ENCODE data around the gene PWP2.
"Not testable (repeated sequence)": the region's sequence is repeated elsewhere in the genome, so short reads cannot be mapped to it uniquely, and the experiment has no call there.

The PWP2 gene

DNA sequence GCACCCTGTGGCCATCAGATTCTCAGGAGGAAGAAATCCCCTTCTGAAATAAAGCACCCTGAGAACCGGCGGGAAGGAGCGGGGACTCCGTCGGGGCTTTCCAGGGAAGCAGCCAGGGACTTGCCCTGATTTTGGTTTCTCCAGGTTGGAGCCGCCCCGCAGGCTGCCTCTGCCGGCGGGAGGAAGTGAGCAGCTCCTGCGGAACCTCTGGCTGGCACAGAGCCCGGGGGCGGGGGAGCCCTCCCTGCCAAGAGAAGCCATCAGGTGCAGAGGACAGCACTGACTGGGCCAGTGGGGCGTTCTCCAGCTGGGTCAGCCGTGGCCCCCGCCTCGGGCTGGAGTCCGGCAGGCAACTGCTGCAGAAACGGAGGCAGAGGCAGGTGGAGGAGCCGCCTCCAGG, 65.5 kb downstream of the PWP2 start:
- not testable (repeated sequence) for H2BK120ac ChIP-seq (ENCODE audit: low read depth, low read length); H3K9ac ChIP-seq (ENCODE audit: low read length); H3K27ac ChIP-seq (ENCODE audit: low read depth, low read length); H3K18ac ChIP-seq (ENCODE audit: low read length); H3K79me1 ChIP-seq (ENCODE audit: low read length); H3K4me2 ChIP-seq (ENCODE audit: low read length); H2AK5ac ChIP-seq (ENCODE audit: low read length); H3K36me3 ChIP-seq (ENCODE audit: control insufficient read depth, insufficient read depth, low read length); H3K4me3 ChIP-seq (ENCODE audit: low read length); H3K56ac ChIP-seq (ENCODE audit: low read length); H3K4me1 ChIP-seq (ENCODE audit: control insufficient read depth, low read depth, low read length); H3K23ac ChIP-seq (ENCODE audit: low read length); H4K8ac ChIP-seq (ENCODE audit: low read depth, low read length); H2BK5ac ChIP-seq (ENCODE audit: low read length); H3K79me2 ChIP-seq (ENCODE audit: control insufficient read depth, insufficient read depth, low read length); H3K4ac ChIP-seq (ENCODE audit: low read depth, low read length); H4K5ac ChIP-seq (ENCODE audit: low read length); H3K27me3 ChIP-seq (ENCODE audit: insufficient read depth, low read length, poor library complexity); H2BK15ac ChIP-seq (replicated peaks; ENCODE audit: low read depth); DNase-seq
- WGBS (ENCODE audit: extremely low coverage, insufficient coverage, low lambda C conversion rate): no CpG with 5 or more reads among the region's 19 CpGs

DNA sequence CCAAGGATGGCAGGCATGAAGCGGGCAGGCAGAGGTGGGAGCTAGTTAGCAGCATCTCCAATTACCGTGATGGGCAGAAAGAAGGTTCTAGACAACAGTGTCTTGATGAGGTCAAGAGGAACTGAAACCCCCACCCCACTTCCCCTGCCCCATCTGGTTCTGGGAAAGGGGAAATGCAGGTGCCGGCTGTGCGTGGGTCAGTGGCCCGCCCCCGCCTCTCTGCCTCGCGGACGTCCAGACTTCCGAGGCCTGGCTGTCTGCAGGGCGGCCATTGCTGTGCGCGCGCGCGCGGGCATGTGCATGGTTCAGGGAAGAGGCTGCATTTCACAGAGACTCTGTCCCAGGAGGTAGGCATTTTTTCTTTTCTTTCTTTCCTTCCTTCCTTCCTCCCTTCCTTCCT, 68.0 kb downstream of the PWP2 start:
- not testable (repeated sequence) for H3K4me2 ChIP-seq (ENCODE audit: low read length); H2BK15ac ChIP-seq (replicated peaks; ENCODE audit: low read depth); H3K4me3 ChIP-seq (ENCODE audit: low read length); H3K18ac ChIP-seq (ENCODE audit: low read length); H3K23ac ChIP-seq (ENCODE audit: low read length); H2BK120ac ChIP-seq (ENCODE audit: low read depth, low read length); H3K56ac ChIP-seq (ENCODE audit: low read length); H3K27me3 ChIP-seq (ENCODE audit: insufficient read depth, low read length, poor library complexity); DNase-seq; H4K5ac ChIP-seq (ENCODE audit: low read length); H3K79me2 ChIP-seq (ENCODE audit: control insufficient read depth, insufficient read depth, low read length); H2AK5ac ChIP-seq (ENCODE audit: low read length); H3K36me3 ChIP-seq (ENCODE audit: control insufficient read depth, insufficient read depth, low read length); H2BK5ac ChIP-seq (ENCODE audit: low read length); H3K4ac ChIP-seq (ENCODE audit: low read depth, low read length); H3K9ac ChIP-seq (ENCODE audit: low read length); H3K4me1 ChIP-seq (ENCODE audit: control insufficient read depth, low read depth, low read length); H3K27ac ChIP-seq (ENCODE audit: low read depth, low read length); H3K79me1 ChIP-seq (ENCODE audit: low read length); H4K8ac ChIP-seq (ENCODE audit: low read depth, low read length)
- WGBS (ENCODE audit: extremely low coverage, insufficient coverage, low lambda C conversion rate): no CpG with 5 or more reads among the region's 17 CpGs

DNA sequence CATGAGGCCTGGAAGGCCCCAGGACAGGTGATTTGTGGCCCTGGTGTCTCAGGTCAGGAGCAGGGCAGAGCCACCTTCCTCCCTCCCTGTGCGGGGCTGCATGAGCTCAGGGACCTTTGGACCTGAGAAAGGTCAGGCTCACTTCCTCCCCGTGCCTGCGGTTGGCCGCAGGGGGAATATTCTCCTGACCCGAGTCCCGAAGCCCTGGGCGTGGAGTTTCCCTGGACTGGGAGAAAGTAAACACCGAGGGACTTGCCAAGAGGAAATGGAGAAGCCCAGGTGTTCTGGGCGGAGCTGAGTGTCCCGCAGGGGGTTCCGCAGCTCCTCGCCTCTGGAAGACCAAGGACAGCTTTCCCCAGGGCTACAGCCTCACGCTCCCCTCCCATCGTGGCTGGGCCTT, 68.9 kb downstream of the PWP2 start:
- not testable (repeated sequence) for H3K9ac ChIP-seq (ENCODE audit: low read length); H3K4me2 ChIP-seq (ENCODE audit: low read length); H3K79me1 ChIP-seq (ENCODE audit: low read length); H4K5ac ChIP-seq (ENCODE audit: low read length); H3K23ac ChIP-seq (ENCODE audit: low read length); H3K56ac ChIP-seq (ENCODE audit: low read length); H4K8ac ChIP-seq (ENCODE audit: low read depth, low read length); H3K18ac ChIP-seq (ENCODE audit: low read length); H3K36me3 ChIP-seq (ENCODE audit: control insufficient read depth, insufficient read depth, low read length); DNase-seq; H2BK120ac ChIP-seq (ENCODE audit: low read depth, low read length); H2AK5ac ChIP-seq (ENCODE audit: low read length); H2BK5ac ChIP-seq (ENCODE audit: low read length); H3K4ac ChIP-seq (ENCODE audit: low read depth, low read length); H3K4me3 ChIP-seq (ENCODE audit: low read length); H3K27me3 ChIP-seq (ENCODE audit: insufficient read depth, low read length, poor library complexity); H3K4me1 ChIP-seq (ENCODE audit: control insufficient read depth, low read depth, low read length); H3K79me2 ChIP-seq (ENCODE audit: control insufficient read depth, insufficient read depth, low read length); H2BK15ac ChIP-seq (replicated peaks; ENCODE audit: low read depth); H3K27ac ChIP-seq (ENCODE audit: low read depth, low read length)
- no CpG with 5 or more reads among the region's 14 CpGs for WGBS (ENCODE audit: extremely low coverage, insufficient coverage, low lambda C conversion rate)
